HUES48 (cell line): ENCODE results near the gene SLC6A3.

ENCODE experiments used
- H3K27ac ChIP-seq: one replicate; pipeline ENCODE4 v1.7.0; 2013; ENCODE audit warnings: low read depth, low read length, inconsistent platforms
- H3K27me3 ChIP-seq: 2 replicates; pipeline ENCODE4 v1.6.1; 2013; ENCODE audit warnings: mild to moderate bottlenecking, low read length; ENCODE audit not compliant: control insufficient read depth, insufficient read depth
- H3K36me3 ChIP-seq: 2 replicates; pipeline ENCODE4 v1.6.1; 2013; ENCODE audit warnings: low read length; ENCODE audit not compliant: control insufficient read depth, insufficient read depth
- H3K4me1 ChIP-seq: 2 replicates; pipeline ENCODE4 v1.6.1; 2013; ENCODE audit warnings: mild to moderate bottlenecking, low read length; ENCODE audit not compliant: control insufficient read depth, insufficient read depth
- H3K4me3 ChIP-seq: 2 replicates; pipeline ENCODE4 v1.5.1; 2013; ENCODE audit warnings: mild to moderate bottlenecking, low read depth, low read length
- H3K9ac ChIP-seq: 2 replicates; pipeline ENCODE4 v1.6.1; 2013; ENCODE audit warnings: mild to moderate bottlenecking, low read depth, low read length, moderate library complexity
- H3K9me3 ChIP-seq: 2 replicates; pipeline ENCODE4 v1.6.1; 2013; ENCODE audit warnings: low read length; ENCODE audit not compliant: control insufficient read depth, insufficient read depth

The SLC6A3 gene

GRCh38 chr5:1399737-1400136, 45.5 kb downstream of the SLC6A3 start:
- Histone ChIP-seq H3K27me3 (no peaks in the 10 kb centered on the region; the same call in 1 of the 2 replicates), H3K4me3 (no peak overlapping the region), H3K36me3 (no peaks in the 10 kb centered on the region), H3K27ac (no peak overlapping the region), H3K9me3 (no peaks in the 10 kb centered on the region), H3K4me1 (no peaks in the 10 kb centered on the region), H3K9ac (no peak overlapping the region)

DNA sequence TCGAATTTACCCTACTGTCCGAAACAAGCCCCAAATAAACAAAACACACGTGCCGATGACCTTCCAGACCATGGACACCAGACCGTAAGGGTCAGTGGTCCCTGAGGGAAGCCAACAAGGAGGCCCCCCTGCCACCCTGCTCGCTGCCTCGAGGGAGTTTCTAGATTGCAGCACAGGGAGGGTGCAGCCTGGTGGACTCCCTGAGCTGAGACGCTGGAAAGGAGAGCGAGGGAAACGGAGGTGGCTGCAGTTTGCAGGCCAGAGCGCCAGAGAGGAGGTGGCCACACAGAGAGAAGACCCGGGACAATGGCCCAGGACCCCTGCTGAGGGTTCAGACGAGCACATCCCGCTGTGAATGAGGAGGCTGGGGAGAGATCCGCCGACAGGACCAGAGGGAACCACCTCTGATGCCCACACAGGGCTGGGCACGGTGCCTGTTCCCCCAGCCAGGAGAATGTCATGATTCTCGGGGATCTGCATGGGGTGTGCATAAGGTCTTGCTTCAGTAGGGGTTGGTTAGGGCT, 48.9 kb downstream of the SLC6A3 start:
- no peaks in the 10 kb centered on the region for H3K27me3 ChIP-seq
- H3K9me3 ChIP-seq, result no peaks in the 10 kb centered on the region
- no peaks in the 10 kb centered on the region for H3K36me3 ChIP-seq
- no peaks in the 10 kb centered on the region for H3K4me1 ChIP-seq
- no peak overlapping the region for H3K4me3 ChIP-seq
- H3K9ac ChIP-seq, result no peak overlapping the region
- no peak overlapping the region for H3K27ac ChIP-seq

DNA sequence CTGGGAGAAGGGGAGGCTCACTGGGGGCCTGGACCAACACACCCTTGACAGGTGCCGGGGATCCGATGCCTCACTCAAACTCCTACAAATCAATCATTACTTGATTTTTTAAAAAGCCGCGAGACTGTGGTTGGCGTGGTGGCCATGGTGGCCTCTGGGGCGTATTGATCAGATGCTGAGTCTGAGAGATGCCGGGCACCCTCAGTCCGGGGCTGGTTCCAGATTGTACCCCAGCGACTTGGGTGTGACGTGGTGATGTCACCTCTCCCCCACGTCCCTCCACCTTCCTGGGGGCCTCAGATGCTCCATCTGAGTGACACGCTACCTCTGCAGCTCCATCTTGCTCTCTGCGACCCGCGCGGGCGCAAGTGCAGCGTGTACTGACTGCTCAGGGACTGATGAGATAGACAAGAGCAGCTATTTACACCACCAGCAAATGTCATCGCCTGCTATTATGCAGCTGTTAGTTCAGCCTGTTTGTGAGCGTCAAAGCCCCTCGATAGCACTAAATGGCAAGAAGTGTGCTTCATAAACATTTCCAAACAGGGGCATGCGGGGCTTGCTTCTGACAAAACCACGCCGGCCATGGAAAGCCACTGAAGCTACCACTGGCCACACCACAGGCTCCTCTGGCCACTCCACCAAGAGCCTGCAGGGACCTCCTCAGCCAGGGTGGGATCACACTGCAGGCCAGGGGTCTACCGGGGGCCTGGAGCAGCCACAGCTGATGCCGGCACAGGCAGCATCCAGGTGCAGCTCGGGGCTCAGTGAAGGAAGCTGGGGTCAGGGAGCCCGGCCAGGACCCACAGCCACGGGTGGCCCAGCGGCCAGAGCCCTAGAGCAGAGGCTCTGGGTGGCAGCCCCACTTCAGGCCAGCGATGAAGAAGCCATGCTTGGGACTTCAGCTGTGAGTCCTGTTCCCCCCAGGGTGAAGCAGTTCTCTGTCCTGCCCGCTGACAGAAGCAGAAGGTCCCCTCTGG, 50.1 kb downstream of the SLC6A3 start:
- no peaks in the 10 kb centered on the region for H3K36me3 ChIP-seq
- H3K27ac ChIP-seq, result no peak overlapping the region
- no peak overlapping the region for H3K4me3 ChIP-seq
- no peaks in the 10 kb centered on the region for H3K9me3 ChIP-seq
- H3K4me1 ChIP-seq, result no peaks in the 10 kb centered on the region
- no peaks in the 10 kb centered on the region for H3K27me3 ChIP-seq
- no peak overlapping the region for H3K9ac ChIP-seq

- no peaks in the 10 kb centered on the region for H3K9me3 ChIP-seq
- peaks cover 6% of the 10 kb centered on the region; the same call in 1 of the 2 replicates for H3K27me3 ChIP-seq
- no peaks in the 10 kb centered on the region for H3K4me1 ChIP-seq
- no peak overlapping the region for H3K27ac ChIP-seq
- no peaks in the 10 kb centered on the region for H3K36me3 ChIP-seq
- H3K4me3 ChIP-seq, result no peak overlapping the region
- H3K9ac ChIP-seq, result no peak overlapping the region
Observed at GRCh38 chr5:1393571-1394501, 51.4 kb downstream of the SLC6A3 start.

DNA sequence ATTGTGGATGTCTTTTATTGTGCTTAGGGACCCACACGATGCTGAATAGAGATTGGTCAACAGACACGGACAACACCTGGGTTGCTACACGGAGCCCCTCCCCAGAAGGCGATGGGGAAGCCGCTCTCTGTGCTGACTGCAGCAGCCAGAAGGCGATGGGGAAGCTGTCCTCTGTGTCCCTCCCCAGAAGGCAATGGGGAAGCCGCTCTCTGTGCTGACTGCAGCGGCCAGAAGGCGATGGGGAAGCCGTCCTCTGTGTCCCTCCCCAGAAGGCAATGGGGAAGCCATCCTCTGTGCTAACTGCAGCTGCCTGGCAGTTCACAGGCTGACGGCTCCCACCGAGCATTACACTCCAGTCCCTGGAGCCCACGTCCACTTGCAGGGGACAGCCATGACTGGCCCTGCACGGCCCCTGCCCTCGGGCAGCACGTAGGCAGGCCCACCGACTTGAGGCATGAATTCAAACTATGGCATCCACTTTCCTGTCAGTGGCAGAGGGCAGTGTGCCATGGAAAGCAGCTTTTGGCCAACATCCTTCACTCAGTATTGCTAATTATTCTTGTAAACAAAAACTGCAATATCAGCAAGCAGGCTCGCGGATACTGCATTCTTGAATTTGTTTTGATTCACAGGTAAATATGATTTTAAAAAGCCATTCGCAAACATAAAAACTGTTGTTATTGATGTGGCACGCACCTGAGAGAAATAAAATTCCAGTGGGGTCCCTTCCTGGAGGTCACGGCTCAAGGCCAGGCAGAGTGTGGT, 52.3 kb downstream of the SLC6A3 start:
- Histone ChIP-seq H3K27me3 (peaks cover 15% of the 10 kb centered on the region; the same call in 1 of the 2 replicates), H3K36me3 (no peaks in the 10 kb centered on the region), H3K9me3 (no peaks in the 10 kb centered on the region), H3K4me1 (no peaks in the 10 kb centered on the region), H3K27ac (no peak overlapping the region), H3K4me3 (no peak overlapping the region), H3K9ac (no peak overlapping the region)

DNA sequence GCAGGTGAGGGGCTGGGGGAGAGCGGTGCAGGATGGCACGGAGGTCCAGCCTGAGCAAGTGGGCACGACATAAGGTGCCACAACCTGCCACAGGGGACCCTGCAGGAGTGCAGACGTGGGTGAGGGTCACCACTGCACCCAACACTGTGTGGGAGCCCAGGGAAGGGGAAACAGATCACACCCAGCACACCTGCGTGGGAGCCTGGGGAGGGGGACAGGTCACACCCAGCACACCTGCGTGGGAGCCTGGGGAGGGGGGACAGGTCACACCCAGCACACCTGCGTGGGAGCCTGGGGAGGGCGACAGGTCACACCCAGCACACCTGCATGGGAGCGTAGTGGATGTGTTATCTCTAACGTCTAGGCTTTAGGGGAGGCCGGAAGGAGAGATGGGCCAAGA, 53.0 kb downstream of the SLC6A3 start:
- Histone ChIP-seq H3K27me3 (peaks cover 22% of the 10 kb centered on the region), H3K27ac (no peak overlapping the region), H3K36me3 (no peaks in the 10 kb centered on the region), H3K9me3 (no peaks in the 10 kb centered on the region), H3K9ac (no peak overlapping the region), H3K4me1 (no peaks in the 10 kb centered on the region), H3K4me3 (no peak overlapping the region)

DNA sequence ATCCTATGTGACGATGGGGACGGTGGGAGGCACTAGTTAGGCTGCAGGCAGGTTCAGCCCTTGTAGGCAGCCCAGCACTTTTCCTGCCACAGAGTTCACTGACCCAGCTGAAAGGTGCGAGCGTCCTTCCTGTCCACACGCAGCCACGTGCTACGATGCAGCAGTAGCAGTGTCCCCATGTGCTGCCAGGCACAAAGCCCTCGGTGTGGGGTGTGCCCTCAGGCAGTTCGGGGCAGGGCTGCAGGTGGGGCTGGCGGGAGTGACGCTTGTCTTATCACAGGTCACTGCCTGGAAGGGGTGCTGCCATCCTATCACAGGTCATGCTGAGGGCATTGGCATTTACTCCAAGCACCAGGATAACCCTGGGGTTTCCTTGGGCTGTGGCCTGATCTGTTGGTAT, 53.5 kb downstream of the SLC6A3 start:
- H3K27me3 ChIP-seq, result peaks cover 28% of the 10 kb centered on the region

DNA sequence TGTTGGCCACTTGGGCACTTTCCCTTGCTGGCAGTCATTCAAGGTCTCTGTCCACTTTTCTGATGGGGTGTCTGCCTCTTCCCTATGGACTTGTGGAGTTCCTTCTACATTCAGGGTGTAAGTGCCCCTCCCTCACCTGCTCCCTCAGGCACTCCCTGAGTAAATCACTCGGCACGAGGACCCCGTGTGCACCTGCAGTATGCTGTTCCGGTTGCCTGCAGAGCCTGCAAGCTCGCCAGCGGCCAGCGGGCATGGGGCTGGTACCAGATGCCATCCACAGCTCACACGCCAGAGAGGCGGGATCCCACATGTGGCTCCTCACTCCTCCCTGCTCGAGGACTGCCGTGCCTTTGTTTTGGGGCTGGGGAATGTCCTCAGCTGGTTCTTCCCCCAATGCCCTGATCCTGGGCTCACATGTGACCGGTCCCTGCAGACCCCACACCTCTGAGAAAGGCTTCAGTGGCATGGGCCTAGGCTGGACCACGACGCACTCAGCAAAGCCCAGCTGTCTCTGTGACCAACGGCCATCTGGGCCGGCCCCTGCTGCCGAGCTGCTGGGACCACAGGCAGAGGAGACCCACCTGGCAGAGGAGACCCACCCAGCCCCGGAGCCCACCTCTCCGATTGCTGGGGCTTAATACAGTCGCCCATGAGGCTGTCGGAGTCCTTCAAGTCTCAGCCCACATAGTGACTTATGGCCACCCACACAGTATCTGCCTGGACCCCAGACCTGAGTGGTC, 54.2 kb downstream of the SLC6A3 start:
- H3K27ac ChIP-seq, result no peak overlapping the region
- H3K4me3 ChIP-seq, result no peak overlapping the region
- H3K9ac ChIP-seq, result no peak overlapping the region
- peaks cover 35% of the 10 kb centered on the region for H3K27me3 ChIP-seq
- H3K4me1 ChIP-seq, result no peaks in the 10 kb centered on the region
- no peaks in the 10 kb centered on the region for H3K9me3 ChIP-seq
- no peaks in the 10 kb centered on the region for H3K36me3 ChIP-seq

More for the DNA sequence above, 53.5 kb downstream of the SLC6A3 start:
- no peaks in the 10 kb centered on the region for H3K4me1 ChIP-seq
- no peak overlapping the region for H3K9ac ChIP-seq
- H3K36me3 ChIP-seq, result no peaks in the 10 kb centered on the region
- H3K4me3 ChIP-seq, result no peak overlapping the region
- no peak overlapping the region for H3K27ac ChIP-seq
- H3K9me3 ChIP-seq, result no peaks in the 10 kb centered on the region

DNA sequence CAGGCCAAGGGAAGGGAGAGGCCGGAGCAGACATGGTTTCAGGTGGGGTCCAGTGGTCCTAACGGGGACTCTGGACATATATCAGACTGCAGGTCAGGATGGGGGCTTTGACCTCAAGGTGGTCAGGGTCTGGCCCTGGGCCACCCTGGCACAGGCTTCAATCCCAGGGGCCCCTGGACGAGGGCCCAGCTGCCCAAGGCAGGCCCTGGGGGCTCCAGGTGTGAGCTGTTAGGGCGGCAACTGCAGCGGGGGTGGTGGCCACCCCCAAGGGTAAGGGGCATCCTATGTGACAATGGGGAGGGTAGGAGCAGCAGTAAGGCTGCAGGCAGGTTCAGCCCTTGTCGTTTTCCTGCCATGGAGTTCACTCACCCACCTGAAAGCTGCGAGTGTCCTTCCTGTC, 54.9 kb downstream of the SLC6A3 start:
- 0 out of 2 replicates have a peak, but pooled peaks cover 4% of the 10 kb centered on the region for H3K4me1 ChIP-seq
- no peak overlapping the region for H3K27ac ChIP-seq
- H3K4me3 ChIP-seq, result no peak overlapping the region
- H3K36me3 ChIP-seq, result no peaks in the 10 kb centered on the region
- no peak overlapping the region for H3K9ac ChIP-seq
- H3K9me3 ChIP-seq, result no peaks in the 10 kb centered on the region
- peaks cover 40% of the 10 kb centered on the region for H3K27me3 ChIP-seq
